GM19324 (cell line): ENCODE data around the gene CRTAC1.

ENCODE experiments used
- ATAC-seq: cut with Tn5 transposase; IDR thresholded peaks from one replicate; pipeline ENCODE4 v1.9.1; 2021; ENCODE audit warnings: mild to moderate bottlenecking, moderate library complexity; ENCODE audit not compliant: unreplicated experiment, low FRiP score

The CRTAC1 gene

GRCh38 chr10:97975598-97975997, 54.8 kb downstream of the CRTAC1 start:
- no peak for ATAC-seq

GRCh38 chr10:97974526-97975525, 55.6 kb downstream of the CRTAC1 start:
- ATAC-seq: no peak

GRCh38 chr10:97974100-97974499, 56.3 kb downstream of the CRTAC1 start:
- no peak for ATAC-seq

GRCh38 chr10:97969538-97970079, 60.8 kb downstream of the CRTAC1 start:
- no peak for ATAC-seq

GRCh38 chr10:97964748-97965147, 65.7 kb downstream of the CRTAC1 start:
- ATAC-seq: no peak

- ATAC-seq: no peak
Observed at GRCh38 chr10:97961945-97962344, 68.5 kb downstream of the CRTAC1 start.

- ATAC-seq: no peak
Observed at GRCh38 chr10:97960269-97961056, 70.0 kb downstream of the CRTAC1 start.

- ATAC-seq: no peak
Observed at GRCh38 chr10:97949462-97949861, 81.0 kb downstream of the CRTAC1 start.

- no peak for ATAC-seq
Observed at GRCh38 chr10:97948822-97949221, 81.6 kb downstream of the CRTAC1 start.

- no peak for ATAC-seq
Observed at GRCh38 chr10:97944772-97945171, 85.6 kb downstream of the CRTAC1 start.

GRCh38 chr10:97943294-97943693, 87.1 kb downstream of the CRTAC1 start:
- no peak for ATAC-seq

GRCh38 chr10:97940534-97940933, 89.9 kb downstream of the CRTAC1 start:
- no peak for ATAC-seq

- no peak for ATAC-seq
Observed at GRCh38 chr10:97939446-97939990, 90.9 kb downstream of the CRTAC1 start.

GRCh38 chr10:97937928-97938327, 92.5 kb downstream of the CRTAC1 start:
- ATAC-seq: no peak

GRCh38 chr10:97937054-97937453, 93.4 kb downstream of the CRTAC1 start:
- no peak for ATAC-seq

- no peak for ATAC-seq
Observed at GRCh38 chr10:97936126-97936525, 94.3 kb downstream of the CRTAC1 start.

- no peak for ATAC-seq
Observed at GRCh38 chr10:97932932-97933530, 97.4 kb downstream of the CRTAC1 start.

GRCh38 chr10:97931041-97931440, 99.4 kb downstream of the CRTAC1 start:
- no peak for ATAC-seq

- ATAC-seq: no peak
Observed at GRCh38 chr10:97928897-97929296, 101.5 kb downstream of the CRTAC1 start.

GRCh38 chr10:97927622-97928021, 102.8 kb downstream of the CRTAC1 start:
- ATAC-seq: no peak
